H1 (cell line): ENCODE data around the gene HMGXB3. TPM values are rescaled to one million over a fixed set of nuclear protein-coding genes. Genes with fewer than 3 reads are reported as not detected.

Source experiments
- CTCF ChIA-PET: fragments of 300-600 bp; sonication (Branson Sonifier 250); formaldehyde crosslinking; loops from one replicate; lab custom pipeline; 2021; ENCODE audit not compliant: partially characterized antibody; lab: Charles Lee
- POLR2A ChIA-PET: fragments of 300-600 bp; sonication (Branson Sonifier 250); formaldehyde crosslinking; loops from one replicate; lab custom pipeline; 2021; ENCODE audit warnings: inconsistent platforms; ENCODE audit not compliant: partially characterized antibody; lab: Charles Lee
- DNase-seq, 2 experiments: peaks; one replicate each; pipeline versions ENCODE4 v3.0.0 to v3.0.0-alpha.2; 2010 to 2022; ENCODE audit warnings: low spot score in 2 of 2, low read depth in 1 of 2, mixed read lengths in 1 of 2
- FAIRE-seq: peaks from 2 replicates; lab custom pipeline; 2011; peaks lifted over from hg19 to GRCh38; lab: Jason Lieb, UNC
- H2AFZ ChIP-seq: 2 replicates; pipeline ENCODE4 v1.8.1; 2012; ENCODE audit warnings: low read length, inconsistent platforms
- H2AK5ac ChIP-seq: 2 replicates; pipeline ENCODE4 v1.6.1; 2013; ENCODE audit warnings: low read depth, low read length
- H2BK120ac ChIP-seq: replicated peaks from 2 replicates; pipeline ENCODE3; 2013; ENCODE audit warnings: low read depth, low read length, inconsistent platforms
- H2BK12ac ChIP-seq: 2 replicates; pipeline ENCODE4 v1.6.1; 2013; ENCODE audit warnings: low read depth, low read length
- H2BK15ac ChIP-seq: 2 replicates; pipeline ENCODE4 v1.6.1; 2013; ENCODE audit warnings: low read length
- H2BK20ac ChIP-seq: 2 replicates; pipeline ENCODE4 v1.6.1; 2013; ENCODE audit warnings: low read length
- H2BK5ac ChIP-seq: 2 replicates; pipeline ENCODE4 v1.6.1; 2013; ENCODE audit warnings: low read depth, low read length
- H3K14ac ChIP-seq: 2 replicates; pipeline ENCODE4 v1.6.1; 2013; ENCODE audit warnings: inconsistent platforms; ENCODE audit not compliant: insufficient read length
- H3K18ac ChIP-seq: 2 replicates; pipeline ENCODE4 v1.6.1; 2013; ENCODE audit warnings: low read length; ENCODE audit errors: extremely low read depth
- H3K23ac ChIP-seq: 2 replicates; pipeline ENCODE4 v1.6.1; 2013; ENCODE audit warnings: inconsistent platforms; ENCODE audit not compliant: insufficient read length
- H3K23me2 ChIP-seq: 2 replicates; pipeline ENCODE4 v1.6.1; 2013; ENCODE audit warnings: low read depth, low read length
- H3K27ac ChIP-seq: 2 replicates; pipeline ENCODE4 v1.6.1; 2011; ENCODE audit warnings: low read depth, low read length, inconsistent platforms
- H3K27me3 ChIP-seq, 4 experiments: replicated peaks in 1 of 4; 1 replicate in 1 of 4; 2 replicates in 3 of 4; pipeline versions ENCODE4 v1.6.1 to v1.8.1; 2011 to 2013; ENCODE audit warnings: low read length in 3 of 4, mild to moderate bottlenecking in 3 of 4, inconsistent platforms in 2 of 4, mixed read lengths in 2 of 4, moderate library complexity in 1 of 4; ENCODE audit not compliant: control insufficient read depth in 3 of 4, insufficient read depth in 3 of 4; ENCODE audit errors: extremely low read depth in 1 of 4
- H3K36me3 ChIP-seq, 4 experiments: 2 replicates each; pipeline versions ENCODE4 v1.6.1 to v1.8.1; 2011 to 2013; ENCODE audit warnings: mild to moderate bottlenecking in 4 of 4, low read length in 3 of 4, moderate library complexity in 2 of 4, control low read depth in 1 of 4, inconsistent platforms in 1 of 4; ENCODE audit not compliant: insufficient read depth in 4 of 4, control insufficient read depth in 2 of 4
- H3K4ac ChIP-seq: replicated peaks from 2 replicates; pipeline ENCODE3; 2013; ENCODE audit warnings: low read length, low read depth, mixed read lengths, inconsistent platforms; ENCODE audit not compliant: insufficient read length
- H3K4me1 ChIP-seq, 4 experiments: replicated peaks in 1 of 4; 1 replicate in 1 of 4; 2 replicates in 3 of 4; pipeline versions ENCODE4 v1.6.1 to v1.8.1; 2011 to 2013; ENCODE audit warnings: low read length in 3 of 4, inconsistent platforms in 2 of 4, mixed read lengths in 1 of 4; ENCODE audit not compliant: insufficient read depth in 4 of 4, control insufficient read depth in 3 of 4
- H3K4me2 ChIP-seq, 2 experiments: 2 replicates each; pipeline versions ENCODE4 v1.6.1 to v1.8.1; 2011 to 2013; ENCODE audit warnings: low read depth in 2 of 2, low read length in 2 of 2, control low read depth in 1 of 2, inconsistent platforms in 1 of 2, mild to moderate bottlenecking in 1 of 2; ENCODE audit not compliant: insufficient read depth in 1 of 2
- H3K4me3 ChIP-seq, 4 experiments: fragments of 200-600, 300-600 bp in 1 of 4; sonication (generic), shearing (Covaris generic), sonication (Bioruptor Twin) in 1 of 4; 2 replicates each; pipeline versions ENCODE4 v1.5.1 to v1.8.1; 2011 to 2016; ENCODE audit warnings: low read length in 4 of 4, low read depth in 3 of 4, control low read depth in 2 of 4, inconsistent platforms in 2 of 4, mild to moderate bottlenecking in 2 of 4, mixed read lengths in 1 of 4, moderate library complexity in 1 of 4; ENCODE audit not compliant: insufficient read depth in 2 of 4; ENCODE audit errors: extremely low read depth in 1 of 4
- H3K56ac ChIP-seq: replicated peaks from 2 replicates; pipeline ENCODE3; 2013; ENCODE audit warnings: low read depth, mild to moderate bottlenecking, mixed read lengths, low read length, inconsistent platforms; ENCODE audit not compliant: insufficient read length
- H3K79me1 ChIP-seq: 2 replicates; pipeline ENCODE4 v1.6.1; 2013; ENCODE audit warnings: low read depth, low read length, control low read depth
- H3K79me2 ChIP-seq, 2 experiments: 2 replicates each; pipeline versions ENCODE4 v1.6.1 to v1.8.1; 2012 to 2013; ENCODE audit warnings: low read length in 2 of 2, mild to moderate bottlenecking in 2 of 2, inconsistent platforms in 1 of 2; ENCODE audit not compliant: insufficient read depth in 2 of 2, control insufficient read depth in 1 of 2
- H3K9ac ChIP-seq, 4 experiments: replicated peaks in 1 of 4; 1 replicate in 1 of 4; 2 replicates in 3 of 4; pipeline versions ENCODE4 v1.6.1 to v1.8.1; 2011 to 2013; ENCODE audit warnings: low read depth in 3 of 4, low read length in 3 of 4, control low read depth in 2 of 4, mild to moderate bottlenecking in 2 of 4, moderate library complexity in 2 of 4, inconsistent platforms in 1 of 4; ENCODE audit errors: extremely low read depth in 1 of 4
- H3K9me3 ChIP-seq, 2 experiments: 2 replicates each; pipeline versions ENCODE4 v1.6.1 to v1.8.1; 2012 to 2013; ENCODE audit warnings: mild to moderate bottlenecking in 2 of 2, moderate library complexity in 2 of 2, control low read depth in 1 of 2, inconsistent platforms in 1 of 2, low read depth in 1 of 2, low read length in 1 of 2, mixed read lengths in 1 of 2; ENCODE audit not compliant: insufficient read depth in 2 of 2
- H4K20me1 ChIP-seq, 2 experiments: replicated peaks in 1 of 2; 2 replicates each; pipeline versions ENCODE3 to v1.8.1; 2011 to 2013; ENCODE audit warnings: inconsistent platforms in 2 of 2, low read length in 2 of 2, mild to moderate bottlenecking in 1 of 2; ENCODE audit not compliant: insufficient read depth in 2 of 2, control insufficient read depth in 1 of 2
- H4K5ac ChIP-seq: 2 replicates; pipeline ENCODE4 v1.6.1; 2013; ENCODE audit warnings: low read length, low read depth, mixed read lengths, inconsistent platforms; ENCODE audit not compliant: insufficient read length
- H4K8ac ChIP-seq: 2 replicates; pipeline ENCODE4 v1.8.0; 2013; ENCODE audit warnings: mild to moderate bottlenecking, moderate library complexity, low read length, inconsistent platforms; ENCODE audit not compliant: insufficient read depth; ENCODE audit errors: extremely low read depth
- H4K91ac ChIP-seq: replicated peaks from 2 replicates; pipeline ENCODE3; 2013; ENCODE audit warnings: low read length, mixed read lengths, inconsistent platforms; ENCODE audit not compliant: insufficient read length
- KDM4A ChIP-seq: IDR thresholded peaks from one replicate; pipeline ENCODE4 v1.7.1; 2012; ENCODE audit warnings: low read depth, mild to moderate bottlenecking, moderate library complexity, low read length, inconsistent platforms; ENCODE audit not compliant: severe bottlenecking
- WGBS, 2 experiments: shearing (Covaris generic) in 1 of 2; methylation state at CpG; one replicate each; pipeline versions ENCODE4 v1.1.6 to v1.1.7; 2013 to 2015; ENCODE audit warnings: low lambda C conversion rate in 2 of 2, mixed read lengths in 2 of 2, inconsistent platforms in 1 of 2, low coverage in 1 of 2, missing lambda C conversion rate in 1 of 2; ENCODE audit not compliant: insufficient replicate concordance in 2 of 2, insufficient coverage in 1 of 2, insufficient read length in 1 of 2; ENCODE audit errors: extremely low coverage in 1 of 2, missing lambda C conversion rate in 1 of 2; 5-methylcytosine and 5-hydroxymethylcytosine counted together
- polyA plus RNA-seq, 7 experiments: library from polyadenylated mRNA; depleted of rRNA in 3 of 7; stranded (reverse) in 5 of 7; unstranded in 2 of 7; fragments of >200 nt in 5 of 7; fragments of 200-250 nt in 2 of 7; gene quantifications; 1 replicate in 5 of 7; 2 replicates in 1 of 7; 4 replicates in 1 of 7; pipeline versions ENCODE4 v1.2.1 to v1.2.3, GENCODE V29; 2011 to 2013; ENCODE audit warnings: missing spikeins in 2 of 7, mixed read lengths in 2 of 7
- total RNA-seq: library from RNA; stranded (reverse); fragmentation: NEBNext Ultra II Directional; extraction: Animal tissue kit (Norgen Biotek cat#: 25700); gene quantifications from 2 replicates; pipeline ENCODE4 v1.2.1, GENCODE V29; 2021

Gene HMGXB3
- total and polyA plus RNA-seq, 2 of the 8 experiments (the other 6 are each of a cell fraction or from before 2014, with no cell fraction given): 26.8 to 28.0 TPM

DNA sequence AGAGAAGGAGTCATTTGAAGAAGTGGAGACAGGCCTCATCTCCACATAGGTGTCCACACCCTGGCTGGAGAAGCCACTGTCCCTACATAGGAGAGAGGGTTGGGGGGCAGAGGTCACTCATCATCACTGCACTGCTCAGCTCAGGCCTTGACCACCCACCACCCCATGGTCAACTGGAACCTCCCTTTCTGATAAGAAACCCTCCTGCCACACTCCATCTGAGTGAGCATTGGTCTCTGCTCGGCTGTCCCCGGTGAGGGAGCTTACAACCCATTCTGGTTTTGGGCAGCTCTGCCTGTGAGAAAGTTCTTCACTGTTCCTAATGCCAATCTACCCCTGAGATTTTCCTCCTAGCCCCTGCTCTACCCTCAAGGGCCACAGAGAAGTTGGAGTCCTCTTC is 57.0 kb downstream of the HMGXB3 start:
- 86% methylated on average over 2 of the region's 2 CpGs; no CpG with 5 or more reads in 1 of the 2 experiments for WGBS, 2 experiments
- Histone ChIP-seq H3K23ac (no peak overlapping the region), H3K23me2 (no peaks in the 10 kb centered on the region), H3K79me2 (no peaks in the 10 kb centered on the region), H3K4me3 (no peak overlapping the region), H3K18ac (no peak overlapping the region), H3K27ac (no peak overlapping the region), H2BK20ac (no peak overlapping the region), H2BK12ac (no peak overlapping the region), H2BK15ac (no peak overlapping the region), H3K79me1 (no peaks in the 10 kb centered on the region), H3K14ac (no peak overlapping the region), H3K36me3 (peaks cover 2 to 16% (median 5%) of the 10 kb centered on the region in 4 experiments; a peak in 5 of 8 replicates), H4K5ac (no peak overlapping the region), H4K20me1 (peaks cover 0 to 9% of the 10 kb centered on the region in 2 experiments), H3K27me3 (peaks cover 0 to 2% (median 0%) of the 10 kb centered on the region in 4 experiments; a peak in 2 of 7 replicates), H4K91ac (no peak overlapping the region), H2BK120ac (no peak overlapping the region), H3K9me3 (no peaks in the 10 kb centered on the region), H4K8ac (no peak overlapping the region), H2AK5ac (no peak overlapping the region), H3K4ac (no peak overlapping the region), H2AFZ (no peak overlapping the region), H3K56ac (no peak overlapping the region), H2BK5ac (no peak overlapping the region), H3K4me2 (peak overlapping the region; percentile 15 to 35; a peak in 2 of 4 replicates), H3K9ac (no peak overlapping the region; a peak in 2 of 7 replicates), H3K4me1 (peaks cover 0 to 6% (median 2%) of the 10 kb centered on the region in 4 experiments; a peak in 4 of 7 replicates)
- no peak for DNase-seq
- POLR2A ChIA-PET: interaction anchor here (1.4 to 1.8 kb wide), 2 partner anchors 10 to 11 kb away, joined by 3 to 6 read pairs; no protein-coding TSS in a partner anchor
- TF ChIP-seq KDM4A: no peak
- CTCF ChIA-PET: interaction anchor here (0.8 to 1.8 kb wide), 5 partner anchors 9 to 104 kb away, joined by 3 to 6 read pairs (median 4); no protein-coding TSS in a partner anchor
- FAIRE-seq: no peak
